ES-I3 (cell line): ENCODE data around the gene LTF.
"Not testable (repeated sequence)": the region's sequence is repeated elsewhere in the genome, so short reads cannot be mapped to it uniquely, and the experiment has no call there.

Experiments
- H3K36me3 ChIP-seq: 2 replicates; pipeline ENCODE4 v1.6.1; 2013; ENCODE audit warnings: mild to moderate bottlenecking, low read length, control low read depth, moderate library complexity; ENCODE audit not compliant: insufficient read depth
- H3K4me1 ChIP-seq: 2 replicates; pipeline ENCODE4 v1.6.1; 2013; ENCODE audit warnings: mild to moderate bottlenecking, control low read depth, low read length; ENCODE audit not compliant: insufficient read depth
- H3K9ac ChIP-seq: 2 replicates; pipeline ENCODE4 v1.6.1; 2013; ENCODE audit warnings: low read depth, mild to moderate bottlenecking, low read length, moderate library complexity
- H3K9me3 ChIP-seq: 2 replicates; pipeline ENCODE4 v1.6.1; 2013; ENCODE audit warnings: mild to moderate bottlenecking, low read length, moderate library complexity; ENCODE audit not compliant: control insufficient read depth, insufficient read depth

The LTF gene

DNA sequence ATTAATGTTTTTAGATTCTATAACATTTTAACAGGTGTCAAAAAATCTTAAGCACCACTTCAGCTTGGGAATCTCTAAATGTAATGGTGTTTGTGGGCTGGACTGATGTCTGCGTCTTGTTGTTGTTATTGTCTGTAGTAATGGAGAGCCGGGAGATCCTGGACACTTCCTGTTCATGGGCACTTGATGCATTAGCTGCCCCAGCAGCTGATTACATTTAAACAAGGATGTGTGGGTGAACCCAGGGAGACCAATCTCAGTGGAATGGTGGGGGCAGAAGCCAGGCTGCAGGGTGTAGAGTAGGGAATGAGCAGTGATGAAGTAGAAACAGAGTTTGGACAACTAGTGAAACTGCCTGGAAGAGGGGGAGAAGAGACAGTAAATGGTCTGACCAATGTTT lies 65.6 kb downstream of the LTF start:
- Histone ChIP-seq H3K9ac (no peak overlapping the region), H3K9me3 (no peaks in the 10 kb centered on the region), H3K4me1 (peaks cover under 1% of the 10 kb centered on the region; the same call in 1 of the 2 replicates), H3K36me3 (no peaks in the 10 kb centered on the region)

DNA sequence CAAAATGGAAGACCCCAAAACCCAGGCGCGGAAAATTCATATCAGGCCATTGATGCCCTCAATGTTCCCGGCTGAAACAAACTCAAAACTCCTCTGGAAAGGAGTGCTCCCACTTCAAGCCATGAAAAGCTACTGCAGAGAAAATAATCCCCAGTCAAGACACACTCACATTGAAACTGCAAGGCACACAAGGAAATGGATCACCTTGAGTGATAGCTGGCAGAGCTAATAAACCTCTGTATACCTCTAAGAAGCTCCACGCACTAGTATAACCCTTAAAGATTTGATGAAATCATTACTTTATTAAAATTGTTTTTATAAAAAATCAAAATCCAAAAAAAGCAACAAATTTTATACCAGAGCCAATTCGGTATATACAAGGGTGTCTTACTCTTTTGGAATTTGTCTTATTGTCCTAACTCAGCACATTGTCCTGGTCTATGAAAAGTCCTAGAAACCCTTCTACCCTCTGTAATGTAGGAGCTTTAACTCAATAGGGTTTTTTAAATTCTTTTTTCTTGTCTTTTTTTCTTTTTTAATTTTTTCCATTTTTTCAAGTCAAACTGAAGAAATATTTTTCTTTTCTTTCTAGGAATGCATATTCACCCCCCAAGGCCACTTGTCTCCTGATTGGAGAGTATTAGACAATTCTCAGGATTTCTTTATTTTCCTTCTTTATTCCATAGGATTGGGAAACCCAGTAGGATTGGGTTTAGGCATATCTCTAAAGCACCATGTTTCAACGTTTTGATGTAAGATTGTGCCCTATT lies 66.3 kb downstream of the LTF start:
- H3K9me3 ChIP-seq = no peaks in the 10 kb centered on the region
- H3K36me3 ChIP-seq = no peaks in the 10 kb centered on the region
- peaks cover 6% of the 10 kb centered on the region; the same call in 1 of the 2 replicates for H3K4me1 ChIP-seq
- no peak overlapping the region for H3K9ac ChIP-seq

GRCh38 chr3:46397111-46397510 lies 67.6 kb downstream of the LTF start:
- Histone ChIP-seq H3K36me3 (no peaks in the 10 kb centered on the region), H3K9ac (no peak overlapping the region), H3K4me1 (peaks cover 6% of the 10 kb centered on the region; the same call in 1 of the 2 replicates), H3K9me3 (no peaks in the 10 kb centered on the region)

GRCh38 chr3:46395766-46396530 lies 68.8 kb downstream of the LTF start:
- Histone ChIP-seq H3K9ac (no peak overlapping the region), H3K36me3 (no peaks in the 10 kb centered on the region), H3K4me1 (peaks cover 6% of the 10 kb centered on the region; the same call in 1 of the 2 replicates), H3K9me3 (no peaks in the 10 kb centered on the region)

GRCh38 chr3:46395210-46395661 lies 69.5 kb downstream of the LTF start:
- Histone ChIP-seq H3K36me3 (no peaks in the 10 kb centered on the region), H3K9me3 (no peaks in the 10 kb centered on the region), H3K4me1 (peaks cover 6% of the 10 kb centered on the region; the same call in 1 of the 2 replicates), H3K9ac (no peak overlapping the region)

GRCh38 chr3:46393554-46394434 lies 70.9 kb downstream of the LTF start:
- Histone ChIP-seq H3K9ac (no peak overlapping the region), H3K36me3 (no peaks in the 10 kb centered on the region), H3K9me3 (no peaks in the 10 kb centered on the region), H3K4me1 (peaks cover 6% of the 10 kb centered on the region; the same call in 1 of the 2 replicates)

DNA sequence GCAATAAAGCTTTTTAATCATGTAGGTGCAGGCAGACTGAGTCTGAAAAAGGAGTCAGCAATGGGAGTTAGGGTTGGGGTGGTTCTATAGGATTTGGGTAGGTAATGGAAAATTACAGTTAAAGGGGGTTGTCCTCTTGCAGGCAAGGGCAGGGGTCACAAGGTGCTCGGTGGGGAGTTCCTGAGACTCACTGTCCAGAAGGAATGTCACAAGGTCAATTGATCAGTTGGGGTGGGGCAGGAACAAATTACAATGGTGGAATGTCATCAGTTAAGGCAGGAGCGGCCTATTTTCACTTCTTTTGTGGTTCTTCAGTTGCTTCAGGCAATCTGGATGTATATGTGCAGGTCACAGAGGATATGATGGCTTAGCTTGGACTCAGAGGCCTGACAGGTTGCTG lies 71.7 kb downstream of the LTF start:
- Histone ChIP-seq H3K36me3 (no peaks in the 10 kb centered on the region), H3K9ac (no peak overlapping the region), H3K9me3 (no peaks in the 10 kb centered on the region), H3K4me1 (peaks cover 6% of the 10 kb centered on the region; the same call in 1 of the 2 replicates)

- H3K9me3 ChIP-seq, H3K9ac ChIP-seq, H3K4me1 ChIP-seq, H3K36me3 ChIP-seq: not testable (repeated sequence)
Observed at GRCh38 chr3:46391526-46391925, 73.2 kb downstream of the LTF start.

DNA sequence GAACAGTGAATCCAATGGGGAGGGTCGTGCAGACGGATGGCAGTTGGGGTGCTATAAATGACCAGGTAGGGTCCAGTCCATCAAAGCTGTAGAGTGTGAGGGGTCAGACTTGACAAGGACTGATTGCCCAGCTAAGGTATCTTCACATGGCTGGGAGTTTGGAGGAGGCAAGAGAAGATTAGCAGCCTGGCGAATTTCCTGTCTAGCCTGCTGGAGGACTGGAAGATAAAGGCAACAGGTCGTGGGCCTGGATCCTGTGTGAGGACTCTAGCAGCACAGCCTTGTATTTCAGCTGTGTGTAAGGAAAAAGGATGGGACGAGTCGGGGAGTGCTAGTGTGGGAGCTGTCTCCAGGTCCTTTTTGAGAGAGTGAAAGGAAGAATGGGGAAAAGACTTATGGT lies 75.4 kb downstream of the LTF start:
- Histone ChIP-seq H3K36me3 (no peaks in the 10 kb centered on the region), H3K4me1 (peaks cover 6% of the 10 kb centered on the region; the same call in 1 of the 2 replicates), H3K9me3 (no peaks in the 10 kb centered on the region), H3K9ac (no peak overlapping the region)

DNA sequence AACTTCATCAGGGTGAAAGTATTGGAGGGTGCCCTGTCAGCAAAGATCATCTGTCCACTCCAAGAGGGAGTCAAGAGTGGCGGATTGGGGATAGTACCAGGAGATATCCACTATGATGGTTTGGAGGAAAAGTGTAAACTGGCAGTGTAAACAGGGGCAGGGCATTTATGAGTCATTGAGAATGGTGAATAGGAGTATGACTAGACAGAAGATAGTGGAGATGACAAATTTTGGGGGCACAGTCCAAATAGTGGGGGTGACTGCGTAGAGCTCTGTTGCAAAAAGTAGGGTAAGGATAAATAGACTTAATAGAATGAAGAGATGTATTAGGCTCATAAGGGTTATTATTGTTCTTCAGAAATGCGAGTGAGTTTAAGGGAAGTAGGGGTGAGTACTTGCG lies 75.9 kb downstream of the LTF start:
- H3K4me1 ChIP-seq, H3K9ac ChIP-seq, H3K36me3 ChIP-seq, H3K9me3 ChIP-seq: not testable (repeated sequence)

GRCh38 chr3:46386205-46386604 lies 78.5 kb downstream of the LTF start:
- H3K36me3 ChIP-seq = no peaks in the 10 kb centered on the region
- no peak overlapping the region for H3K9ac ChIP-seq
- no peaks in the 10 kb centered on the region for H3K4me1 ChIP-seq
- no peaks in the 10 kb centered on the region for H3K9me3 ChIP-seq
